BJ (cell line): Measurements from ENCODE around the gene MAP1B. TPM values are rescaled to one million over a fixed set of nuclear protein-coding genes. Genes with fewer than 3 reads are reported as not detected.
A peak's percentile ranks its signal among the peaks of the same experiment; 100 is the strongest.

Source experiments
- CTCF ChIA-PET: fragments of 350-600 bp; formaldehyde crosslinking; extraction: SDS; loops from one replicate; lab custom pipeline; 2021; ENCODE audit warnings: antibody characterized with exemption, inconsistent platforms; lab: Yijun Ruan, JAX
- POLR2A ChIA-PET: fragments of 300-600 bp; sonication (Branson Sonifier 250); formaldehyde crosslinking; extraction: SDS; loops from one replicate; lab custom pipeline; 2021; ENCODE audit warnings: antibody characterized with exemption; lab: Charles Lee
- DNase-seq: peaks from one replicate; pipeline ENCODE4 v3.0.0-alpha.2; 2011; ENCODE audit warnings: low read depth
- H3K27me3 ChIP-seq: 2 replicates; pipeline ENCODE4 v1.6.0; 2011; ENCODE audit warnings: low read length; ENCODE audit not compliant: control insufficient read depth, insufficient read depth
- H3K36me3 ChIP-seq: 2 replicates; pipeline ENCODE4 v1.5.1; 2011; ENCODE audit warnings: low read length; ENCODE audit not compliant: control insufficient read depth, insufficient read depth
- H3K4me3 ChIP-seq: 2 replicates; pipeline ENCODE4 v1.5.1; 2011; ENCODE audit warnings: low read depth, mild to moderate bottlenecking, control low read depth, low read length
- polyA plus RNA-seq: library from polyadenylated mRNA; depleted of rRNA; stranded (reverse); fragments of >200 nt; gene quantifications from 2 replicates; pipeline ENCODE4 v1.2.3, GENCODE V29; 2011
- TF ChIP-seq, protein P1 (sequence below): IDR thresholded peaks from 2 replicates; pipeline ENCODE4 v1.5.1; 2011; ENCODE audit warnings: low read depth, mild to moderate bottlenecking, control low read depth, inconsistent platforms, low read length, moderate library complexity; ENCODE audit not compliant: insufficient read depth

MAP1B gene
- polyA plus RNA-seq, 1 experiment = 27.1 TPM

DNA sequence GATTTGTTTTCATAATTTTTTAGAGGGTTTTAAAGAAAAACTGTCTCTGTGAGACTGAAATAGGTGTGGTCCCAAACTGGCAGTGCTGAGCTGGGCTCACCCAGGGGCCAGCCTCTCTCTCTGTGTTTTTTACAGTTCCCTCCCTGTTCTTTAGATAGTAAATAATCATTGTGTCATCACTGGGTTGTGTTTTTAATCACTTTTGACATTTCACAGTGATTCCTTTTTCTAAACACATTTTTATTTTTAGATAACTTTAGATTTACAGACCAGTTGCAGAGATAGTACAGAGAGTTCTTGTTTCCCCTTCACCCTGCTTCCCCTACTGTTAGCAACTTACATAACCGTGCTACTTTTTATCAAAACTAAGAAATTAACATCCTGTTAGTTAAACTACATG lies 44.4 kb downstream of the MAP1B start:
- ChIA-PET CTCF (no interaction called here), POLR2A (no interaction called here)
- no peak for DNase-seq
- no peaks in the 10 kb centered on the region for H3K27me3 ChIP-seq
- H3K4me3 ChIP-seq = no peak overlapping the region
- TF ChIP-seq, protein P1, sequence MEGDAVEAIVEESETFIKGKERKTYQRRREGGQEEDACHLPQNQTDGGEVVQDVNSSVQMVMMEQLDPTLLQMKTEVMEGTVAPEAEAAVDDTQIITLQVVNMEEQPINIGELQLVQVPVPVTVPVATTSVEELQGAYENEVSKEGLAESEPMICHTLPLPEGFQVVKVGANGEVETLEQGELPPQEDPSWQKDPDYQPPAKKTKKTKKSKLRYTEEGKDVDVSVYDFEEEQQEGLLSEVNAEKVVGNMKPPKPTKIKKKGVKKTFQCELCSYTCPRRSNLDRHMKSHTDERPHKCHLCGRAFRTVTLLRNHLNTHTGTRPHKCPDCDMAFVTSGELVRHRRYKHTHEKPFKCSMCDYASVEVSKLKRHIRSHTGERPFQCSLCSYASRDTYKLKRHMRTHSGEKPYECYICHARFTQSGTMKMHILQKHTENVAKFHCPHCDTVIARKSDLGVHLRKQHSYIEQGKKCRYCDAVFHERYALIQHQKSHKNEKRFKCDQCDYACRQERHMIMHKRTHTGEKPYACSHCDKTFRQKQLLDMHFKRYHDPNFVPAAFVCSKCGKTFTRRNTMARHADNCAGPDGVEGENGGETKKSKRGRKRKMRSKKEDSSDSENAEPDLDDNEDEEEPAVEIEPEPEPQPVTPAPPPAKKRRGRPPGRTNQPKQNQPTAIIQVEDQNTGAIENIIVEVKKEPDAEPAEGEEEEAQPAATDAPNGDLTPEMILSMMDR = no peak
- H3K36me3 ChIP-seq = no peaks in the 10 kb centered on the region; the same call in 1 of the 2 replicates

DNA sequence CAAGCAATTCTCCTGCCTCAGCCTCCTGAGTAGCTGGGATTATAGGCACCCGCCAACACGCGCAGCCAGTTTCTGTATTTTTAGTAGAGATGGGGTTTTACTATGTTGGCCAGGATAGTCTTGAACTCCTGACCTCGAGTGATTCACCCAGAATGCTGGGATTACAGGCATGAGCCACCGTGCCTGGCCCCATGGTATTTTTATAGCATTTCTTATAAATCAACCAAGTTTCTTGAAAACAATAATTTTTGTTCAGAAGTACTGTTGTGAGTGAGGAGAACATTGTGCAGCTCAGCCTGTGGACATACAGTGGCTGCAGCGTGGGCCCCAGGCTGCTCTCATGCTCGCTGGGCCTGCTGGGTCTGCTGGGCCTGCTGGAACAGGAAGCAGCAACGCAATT lies 45.3 kb downstream of the MAP1B start:
- CTCF ChIA-PET = no interaction called here
- POLR2A ChIA-PET = no interaction called here
- TF ChIP-seq, protein P1 = no peak
- Histone ChIP-seq H3K36me3 (no peaks in the 10 kb centered on the region; the same call in 1 of the 2 replicates), H3K27me3 (no peaks in the 10 kb centered on the region), H3K4me3 (no peak overlapping the region)
- DNase-seq = no peak

DNA sequence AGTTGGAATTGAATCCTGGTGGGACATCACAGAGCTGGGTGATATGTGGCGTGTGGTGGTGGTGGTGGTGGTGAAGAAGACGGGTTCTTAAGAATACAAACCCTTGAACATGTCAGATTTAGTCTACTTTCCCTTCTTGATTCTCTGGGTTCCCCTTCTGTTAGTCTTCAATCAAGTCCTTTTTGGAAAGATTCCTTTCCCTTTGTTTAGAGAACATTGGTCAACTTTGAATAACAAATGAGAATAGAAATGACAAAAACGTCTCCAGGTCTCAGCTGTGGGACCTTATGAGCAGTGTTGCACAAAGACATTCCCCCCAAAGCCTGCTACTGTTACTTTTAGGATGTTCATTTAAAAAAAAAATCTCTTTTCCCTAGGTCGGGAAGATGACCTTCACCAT lies 46.3 kb downstream of the MAP1B start:
- ChIA-PET POLR2A (no interaction called here), CTCF (interaction anchor here (0.7 kb wide), 1 partner anchor 25 kb away, joined by 3 read pairs; no protein-coding TSS in a partner anchor)
- Histone ChIP-seq H3K4me3 (no peak overlapping the region), H3K36me3 (no peaks in the 10 kb centered on the region; the same call in 1 of the 2 replicates), H3K27me3 (no peaks in the 10 kb centered on the region)
- no peak for DNase-seq
- TF ChIP-seq, protein P1 = no peak

DNA sequence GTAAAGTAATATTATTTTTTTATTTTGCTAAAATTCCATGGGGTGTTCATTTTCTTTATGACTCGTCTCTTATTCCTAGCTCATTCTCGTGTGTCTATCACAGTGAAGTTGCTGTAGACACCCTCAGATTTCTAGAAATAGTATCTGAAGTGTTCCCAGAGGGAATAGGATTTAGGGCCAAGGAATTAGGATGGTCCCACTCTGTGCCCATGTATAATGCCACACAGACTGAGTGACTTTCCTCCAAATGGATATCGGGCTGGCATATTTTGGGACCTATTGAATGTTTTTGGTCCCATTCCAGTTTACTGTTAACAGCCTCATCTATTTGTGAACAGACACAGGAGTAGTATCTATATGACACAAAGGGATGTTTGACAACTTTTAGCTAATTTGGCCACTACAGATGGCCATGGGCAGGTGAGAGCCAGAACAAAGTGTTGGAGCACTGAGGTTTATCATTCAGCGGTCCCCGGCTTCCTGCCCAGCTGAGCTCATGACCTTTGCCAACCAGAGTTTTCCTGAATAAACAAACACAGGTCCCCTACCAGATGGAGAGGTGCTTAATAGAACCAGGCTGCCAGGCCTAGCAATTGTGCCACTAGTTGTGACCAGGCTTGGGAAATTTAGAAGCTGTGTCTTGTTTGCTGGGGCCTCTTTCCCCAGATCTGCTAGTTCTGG lies 46.9 kb downstream of the MAP1B start:
- Histone ChIP-seq H3K36me3 (no peaks in the 10 kb centered on the region), H3K4me3 (no peak overlapping the region), H3K27me3 (no peaks in the 10 kb centered on the region)
- ChIA-PET POLR2A (interaction anchor here (0.6 kb wide), 1 partner anchor 49 kb away, joined by 3 read pairs; no protein-coding TSS in a partner anchor), CTCF (no interaction called here)
- TF ChIP-seq, protein P1 = no peak
- no peak for DNase-seq

DNA sequence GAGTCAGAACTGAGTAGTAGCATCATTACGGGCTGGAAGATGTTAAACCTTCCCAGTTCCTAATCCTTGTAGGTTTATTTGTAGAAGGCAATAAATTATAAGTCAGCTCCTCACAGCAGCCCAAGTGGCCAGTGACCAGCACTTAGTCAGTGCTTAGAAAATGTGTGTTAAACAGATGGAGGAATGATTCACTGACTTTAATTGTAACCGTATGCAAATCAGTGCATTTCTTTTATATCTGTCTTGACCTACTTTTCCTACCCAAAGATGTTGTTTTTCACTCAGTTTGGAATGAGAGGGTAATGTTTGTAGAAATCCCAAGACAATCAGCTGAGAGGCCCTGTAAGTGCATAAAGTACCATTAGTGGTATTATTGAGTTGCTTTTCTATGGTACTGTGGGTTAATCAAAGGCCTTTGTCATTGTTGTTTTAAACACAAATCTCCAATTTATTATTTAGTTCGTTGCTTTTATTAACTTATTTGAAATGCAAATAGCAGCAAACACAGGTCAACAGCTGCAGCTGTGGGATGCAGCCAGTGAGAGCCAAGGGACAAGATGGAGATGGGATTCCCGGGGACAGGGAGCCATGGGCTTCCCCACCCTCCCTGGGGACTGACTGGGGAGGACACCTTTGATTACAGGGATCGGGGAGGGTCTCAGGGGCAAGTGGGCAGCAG lies 49.8 kb downstream of the MAP1B start:
- H3K4me3 ChIP-seq = no peak overlapping the region
- POLR2A ChIA-PET = no interaction called here
- H3K27me3 ChIP-seq = no peaks in the 10 kb centered on the region
- DNase-seq = peak; percentile 94
- CTCF ChIA-PET = interaction anchor here (0.6 to 1.4 kb wide), 4 partner anchors 20 to 578 kb away, joined by 3 to 4 read pairs (median 4); no protein-coding TSS in a partner anchor
- TF ChIP-seq, protein P1 = no peak
- H3K36me3 ChIP-seq = no peaks in the 10 kb centered on the region
